HG03432 (cell line): ENCODE results near the gene CDK17.
"Not testable (repeated sequence)": the region's sequence is repeated elsewhere in the genome, so short reads cannot be mapped to it uniquely, and the experiment has no call there.

Source experiments
- ATAC-seq: cut with Tn5 transposase; IDR thresholded peaks from one replicate; pipeline ENCODE4 v1.9.1; 2021; ENCODE audit warnings: mild to moderate bottlenecking, moderate library complexity; ENCODE audit not compliant: unreplicated experiment

The CDK17 gene

GRCh38 chr12:96326628-96327227 is 73.5 kb downstream of the CDK17 start:
- no peak for ATAC-seq

GRCh38 chr12:96323906-96324305 is 76.3 kb downstream of the CDK17 start:
- ATAC-seq = no peak

- no peak for ATAC-seq
These were observed 77.5 kb downstream of the CDK17 start for GRCh38 chr12:96322720-96323119.

DNA sequence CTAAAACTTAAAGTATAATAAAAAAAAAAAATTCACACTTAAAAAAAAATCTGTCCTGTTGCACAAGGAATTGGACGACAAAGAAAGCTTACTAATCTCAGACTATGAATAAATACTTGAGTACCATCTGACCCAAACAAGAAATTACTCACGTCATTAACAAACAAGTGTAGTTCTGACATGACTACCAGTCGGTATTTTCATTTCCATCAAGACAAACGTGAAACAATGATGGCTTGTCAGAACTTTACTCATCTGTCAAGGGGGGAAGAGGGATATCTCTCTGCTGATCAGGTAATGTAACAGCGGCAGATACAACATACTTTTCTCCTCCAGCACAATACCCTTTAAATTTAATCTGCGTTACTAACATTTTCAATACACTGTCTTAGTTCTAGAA is 78.3 kb downstream of the CDK17 start:
- no peak for ATAC-seq

DNA sequence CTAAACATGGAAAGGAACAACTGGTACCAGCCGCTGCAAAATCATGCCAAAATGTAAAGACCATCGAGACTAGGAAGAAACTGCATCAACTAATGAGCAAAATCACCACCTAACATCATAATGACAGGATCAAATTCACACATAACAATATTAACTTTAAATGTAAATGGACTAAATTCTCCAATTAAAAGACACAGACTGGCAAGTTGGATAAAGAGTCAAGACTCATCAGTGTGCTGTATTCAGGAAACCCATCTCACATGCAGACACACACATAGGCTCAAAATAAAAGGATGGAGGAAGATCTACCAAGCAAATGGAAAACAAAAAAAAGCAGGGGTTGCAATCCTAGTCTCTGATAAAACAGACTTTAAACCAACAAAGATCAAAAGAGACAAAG is 82.4 kb downstream of the CDK17 start:
- ATAC-seq = not testable (repeated sequence)

DNA sequence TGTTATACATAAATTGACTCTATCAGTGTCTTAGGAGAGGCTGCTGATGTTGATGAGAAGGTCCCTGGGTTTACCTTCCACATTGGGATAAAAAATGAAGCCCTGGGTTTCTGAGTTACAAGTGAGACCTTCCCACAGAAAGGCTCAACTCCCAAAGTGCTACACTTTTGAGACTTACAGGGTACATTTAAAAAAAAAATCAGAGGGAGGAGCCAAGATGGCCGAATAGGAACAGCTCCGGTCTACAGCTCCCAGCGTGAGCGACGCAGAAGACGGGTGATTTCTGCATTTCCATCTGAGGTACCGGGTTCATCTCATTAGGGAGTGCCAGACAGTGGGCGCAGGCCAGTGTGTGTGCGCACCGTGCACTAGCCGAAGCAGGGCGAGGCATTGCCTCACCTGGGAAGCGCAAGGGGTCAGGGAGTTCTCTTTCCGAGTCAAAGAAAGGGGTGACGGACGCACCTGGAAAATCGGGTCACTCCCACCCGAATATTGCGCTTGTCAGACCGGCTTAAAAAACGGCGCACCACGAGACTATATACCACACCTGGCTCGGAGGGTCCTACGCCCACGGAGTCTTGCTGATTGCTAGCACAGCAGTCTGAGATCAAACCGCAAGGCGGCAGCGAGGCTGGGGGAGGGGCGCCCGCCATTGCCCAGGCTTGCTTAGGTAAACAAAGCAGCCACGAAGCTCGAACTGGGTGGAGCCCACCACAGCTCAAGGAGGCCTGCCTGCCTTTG is 84.3 kb downstream of the CDK17 start:
- not testable (repeated sequence) for ATAC-seq

DNA sequence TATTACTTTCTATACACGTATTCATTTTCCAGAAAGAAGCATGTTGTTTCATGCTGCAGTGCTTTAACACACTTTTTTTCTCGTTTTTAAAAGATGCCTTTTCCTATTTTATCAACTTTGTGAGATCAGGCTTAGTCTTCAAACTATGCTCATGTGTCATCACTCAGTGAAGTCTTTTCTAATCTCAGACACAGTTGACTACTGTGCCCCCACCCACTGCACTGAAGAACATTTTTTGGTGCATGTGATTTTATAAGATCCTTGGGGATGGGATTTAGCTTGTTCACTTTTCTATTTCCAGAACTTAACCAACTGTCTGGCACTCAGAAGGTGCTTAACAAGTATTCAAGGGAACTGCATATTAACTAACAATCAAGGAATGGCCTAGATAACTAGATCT is 85.5 kb downstream of the CDK17 start:
- no peak for ATAC-seq

- ATAC-seq = no peak
These were observed 86.6 kb downstream of the CDK17 start for GRCh38 chr12:96313606-96314005.

- no peak for ATAC-seq
These were observed 89.0 kb downstream of the CDK17 start for GRCh38 chr12:96311191-96311590.

- ATAC-seq = no peak
These were observed 90.2 kb downstream of the CDK17 start for GRCh38 chr12:96310067-96310466.

DNA sequence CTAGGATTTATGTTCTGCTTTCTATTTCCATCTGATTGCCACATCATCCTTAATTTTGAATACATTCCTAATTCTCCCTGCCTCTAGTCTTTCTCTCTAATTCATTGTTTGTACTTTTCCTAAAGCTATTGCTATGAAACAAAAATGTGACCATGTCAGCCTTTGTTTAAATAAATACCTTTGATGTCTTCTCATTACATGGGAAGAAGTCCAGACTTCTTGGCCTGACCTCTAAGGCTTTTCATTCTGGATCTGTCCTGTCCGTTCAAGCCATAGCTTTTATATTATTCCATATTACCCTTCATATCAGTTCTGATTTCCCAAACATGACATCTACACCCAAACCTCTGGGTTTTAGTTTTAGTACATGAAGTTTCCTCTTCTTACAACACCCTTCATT is 91.4 kb downstream of the CDK17 start:
- ATAC-seq = no peak

DNA sequence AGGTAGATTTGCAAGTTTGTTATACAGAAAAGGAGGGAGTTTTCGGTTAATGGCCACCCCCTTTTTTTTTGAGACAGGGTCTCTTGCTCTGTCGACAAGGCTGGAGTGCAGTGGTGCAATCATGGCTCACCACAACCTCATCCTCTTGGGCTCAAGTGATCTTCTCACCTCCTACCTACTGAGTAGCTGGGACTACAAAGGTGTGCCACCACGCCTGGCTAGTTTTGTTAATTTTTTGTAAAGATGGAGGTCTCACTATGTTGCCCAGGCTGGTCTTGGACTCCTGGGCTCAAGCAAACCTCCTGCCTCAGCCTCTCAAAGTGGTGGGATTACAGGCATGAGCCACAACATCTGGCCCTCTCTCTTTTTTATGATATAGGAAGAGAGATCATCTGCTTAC is 94.6 kb downstream of the CDK17 start:
- no peak for ATAC-seq

DNA sequence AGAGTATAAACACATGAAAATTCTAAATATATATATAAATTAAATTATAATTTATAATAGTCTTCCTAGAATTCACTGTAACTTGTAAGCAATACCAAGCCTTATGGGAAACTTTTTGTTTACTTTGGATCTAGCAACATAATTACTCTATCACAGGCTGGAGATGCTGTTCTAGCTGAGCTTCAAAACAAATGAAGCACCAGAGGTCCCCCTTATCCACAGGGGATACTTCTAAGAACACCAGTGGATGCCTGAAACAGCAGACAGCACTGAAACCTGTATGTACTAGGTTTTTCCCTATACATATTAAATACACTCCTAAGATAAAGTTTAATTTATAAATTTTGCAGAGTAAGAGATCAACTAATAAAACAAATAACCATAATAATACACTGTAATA is 96.6 kb downstream of the CDK17 start:
- ATAC-seq = no peak

DNA sequence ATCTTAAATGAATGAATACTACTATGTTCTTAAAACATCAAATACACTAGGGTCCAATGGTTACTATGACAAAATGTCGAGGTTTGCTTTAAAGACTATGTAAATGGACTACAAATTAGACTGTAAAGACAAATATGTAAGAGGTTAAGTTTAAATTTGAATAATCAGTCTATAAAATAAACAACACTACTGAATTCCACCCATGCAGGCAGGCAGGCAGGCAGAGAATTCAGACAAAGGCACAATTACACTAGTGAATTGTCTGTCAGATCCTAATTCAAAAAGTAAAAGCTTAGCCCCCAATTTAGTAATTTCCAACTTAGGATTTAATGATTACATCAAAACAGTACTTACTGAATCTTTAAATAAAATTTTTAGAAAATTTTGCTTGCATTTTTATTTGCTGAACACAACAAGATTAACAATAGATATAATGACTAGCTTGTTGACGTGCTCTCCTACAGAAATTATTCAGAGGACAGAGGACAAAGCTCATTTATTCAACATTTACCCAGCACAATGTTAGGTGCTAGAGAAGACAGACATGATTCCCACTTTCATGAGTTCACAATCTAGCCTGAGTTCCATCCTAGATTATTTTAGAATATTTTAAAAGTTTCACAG is 97.4 kb downstream of the CDK17 start:
- no peak for ATAC-seq

DNA sequence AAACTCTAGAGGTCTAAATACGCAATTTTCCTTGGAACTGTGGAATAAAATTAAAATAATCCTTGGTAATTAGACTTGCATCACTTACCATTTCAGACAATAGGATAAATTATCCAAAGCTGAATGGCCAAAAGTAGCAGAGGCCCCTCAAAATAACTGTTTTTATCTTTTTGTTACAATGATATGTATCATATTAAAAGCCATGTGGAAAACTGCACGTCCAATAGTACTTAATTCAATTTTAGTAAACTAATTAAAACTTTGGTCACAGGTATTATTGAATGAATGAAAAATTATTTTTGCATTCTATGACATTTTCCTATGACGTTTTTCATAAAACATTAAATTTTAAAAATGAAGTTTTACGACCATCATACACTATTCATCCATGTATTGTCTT is 98.5 kb downstream of the CDK17 start:
- no peak for ATAC-seq

GRCh38 chr12:96300064-96300463 is 100.2 kb downstream of the CDK17 start:
- ATAC-seq = no peak

- no peak for ATAC-seq
These were observed 102.7 kb downstream of the CDK17 start for GRCh38 chr12:96297504-96297903.

GRCh38 chr12:96295532-96296160 is 104.6 kb downstream of the CDK17 start:
- no peak for ATAC-seq

DNA sequence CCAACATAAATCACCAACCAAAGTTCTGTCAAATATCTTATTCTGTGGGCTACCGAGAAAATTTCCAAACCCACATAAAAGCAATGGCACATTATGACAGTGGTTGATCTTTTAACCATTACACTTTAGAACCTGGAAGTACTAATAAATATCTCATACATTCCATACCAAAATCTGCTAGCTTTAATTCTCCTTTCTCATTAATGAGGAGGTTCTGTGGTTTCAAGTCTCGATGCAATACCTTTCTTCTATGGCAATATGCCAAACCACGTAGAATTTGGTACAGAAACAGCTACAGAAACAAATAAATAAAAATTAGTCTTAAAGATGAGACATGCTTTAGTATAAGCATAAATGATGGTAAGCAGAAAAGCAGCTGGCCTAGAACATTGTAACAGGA is 105.4 kb downstream of the CDK17 start:
- no peak for ATAC-seq

DNA sequence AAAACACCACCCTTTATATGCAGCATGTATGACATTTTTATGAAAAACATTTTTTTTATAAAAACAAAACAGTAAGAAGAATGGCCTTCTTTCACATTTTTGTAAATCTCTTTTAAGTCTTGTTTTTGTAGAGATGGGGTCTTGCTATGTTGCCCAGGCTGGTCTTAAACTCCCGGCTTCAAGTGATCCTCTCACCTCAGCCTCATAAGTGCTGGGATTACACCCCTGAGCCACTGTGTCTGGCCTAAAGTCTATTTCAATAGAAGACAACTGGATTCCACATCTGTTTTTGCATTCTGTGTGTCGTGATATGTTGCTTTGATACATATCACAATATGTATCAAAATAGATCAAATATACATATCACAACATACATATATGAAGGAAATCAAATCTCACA is 107.1 kb downstream of the CDK17 start:
- ATAC-seq = no peak

GRCh38 chr12:96289067-96289466 is 111.2 kb downstream of the CDK17 start:
- no peak for ATAC-seq

GRCh38 chr12:96285158-96285557 is 115.1 kb downstream of the CDK17 start:
- no peak for ATAC-seq
